Astrocyte of the spinal cord (primary cell): Measurements from ENCODE around the gene CARD10.

Source experiments
- DNase-seq: peaks from one replicate; pipeline ENCODE4 v3.0.0; 2011; ENCODE audit warnings: low read depth, low spot score
- H3K4me3 ChIP-seq: 2 replicates; pipeline ENCODE4 v1.5.1; 2011; ENCODE audit warnings: low read depth, mild to moderate bottlenecking, low read length, moderate library complexity
- in situ Hi-C: cut with HindIII; loops from 2 replicates; pipeline ENCODE4 v1.10.0; 2017; ENCODE audit warnings: low sequenced_read_pairs
- TF ChIP-seq, protein P1 (sequence below): IDR thresholded peaks from 2 replicates; pipeline ENCODE4 v1.5.1; 2012; ENCODE audit warnings: low read depth, mild to moderate bottlenecking, low read length, inconsistent platforms

The CARD10 gene

GRCh38 chr22:37486224-37486845, 32.9 kb downstream of the CARD10 start, which contains the start of gene MFNG:
TSS of gene MFNG (minus strand) at chr22:37486384. CDS start at chr22:37486177, 207 bp downstream.
- in situ Hi-C loops: no loop called here
- no peak within 1 kb of the TSS for H3K4me3 ChIP-seq
- peak; percentile 36 for DNase-seq
- TF ChIP-seq, protein P1, sequence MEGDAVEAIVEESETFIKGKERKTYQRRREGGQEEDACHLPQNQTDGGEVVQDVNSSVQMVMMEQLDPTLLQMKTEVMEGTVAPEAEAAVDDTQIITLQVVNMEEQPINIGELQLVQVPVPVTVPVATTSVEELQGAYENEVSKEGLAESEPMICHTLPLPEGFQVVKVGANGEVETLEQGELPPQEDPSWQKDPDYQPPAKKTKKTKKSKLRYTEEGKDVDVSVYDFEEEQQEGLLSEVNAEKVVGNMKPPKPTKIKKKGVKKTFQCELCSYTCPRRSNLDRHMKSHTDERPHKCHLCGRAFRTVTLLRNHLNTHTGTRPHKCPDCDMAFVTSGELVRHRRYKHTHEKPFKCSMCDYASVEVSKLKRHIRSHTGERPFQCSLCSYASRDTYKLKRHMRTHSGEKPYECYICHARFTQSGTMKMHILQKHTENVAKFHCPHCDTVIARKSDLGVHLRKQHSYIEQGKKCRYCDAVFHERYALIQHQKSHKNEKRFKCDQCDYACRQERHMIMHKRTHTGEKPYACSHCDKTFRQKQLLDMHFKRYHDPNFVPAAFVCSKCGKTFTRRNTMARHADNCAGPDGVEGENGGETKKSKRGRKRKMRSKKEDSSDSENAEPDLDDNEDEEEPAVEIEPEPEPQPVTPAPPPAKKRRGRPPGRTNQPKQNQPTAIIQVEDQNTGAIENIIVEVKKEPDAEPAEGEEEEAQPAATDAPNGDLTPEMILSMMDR: no peak

DNA sequence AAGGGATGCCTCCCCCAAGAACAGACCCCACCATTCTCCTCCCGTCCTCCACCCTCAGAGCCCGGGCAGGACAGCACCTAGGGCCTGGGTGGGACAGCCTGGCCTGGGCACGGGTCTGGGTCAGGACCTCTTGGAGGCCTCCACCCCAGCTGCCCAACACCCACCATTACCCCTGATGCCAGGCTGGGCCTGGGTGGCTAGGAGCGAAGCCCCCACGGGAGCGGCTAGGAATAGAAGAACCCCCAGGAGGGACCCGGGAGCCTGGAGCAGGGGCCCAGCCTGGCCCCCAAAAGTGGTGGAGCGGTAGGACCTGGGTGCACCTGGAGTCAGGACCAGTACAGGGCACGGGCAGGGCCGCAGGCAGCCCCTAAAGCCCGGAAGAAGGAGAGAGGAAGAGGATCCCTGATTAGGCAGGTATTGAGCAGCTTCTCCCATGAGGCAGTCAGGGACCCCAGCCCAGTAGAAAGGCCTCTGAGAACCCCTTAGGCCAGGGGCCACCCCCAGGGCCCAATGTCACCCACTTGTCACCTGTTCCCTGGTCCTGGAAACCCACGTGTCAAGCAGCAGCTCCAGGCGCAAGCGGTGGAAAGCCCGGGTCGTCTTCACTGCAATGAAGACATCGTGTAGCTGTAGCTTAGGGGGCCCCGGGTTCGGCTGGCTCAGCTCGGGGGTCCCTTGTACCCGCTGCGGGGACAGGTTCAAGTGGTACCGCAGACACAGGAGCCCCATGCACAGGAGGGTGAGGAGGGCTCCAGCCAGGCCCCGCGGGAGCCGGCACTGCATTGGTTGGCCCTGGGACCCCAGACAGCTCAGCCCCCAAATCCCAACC, 33.6 kb downstream of the CARD10 start:
- no peak overlapping the region for H3K4me3 ChIP-seq
- in situ Hi-C loops: no loop called here
- no peak for DNase-seq
- TF ChIP-seq, protein P1: no peak

DNA sequence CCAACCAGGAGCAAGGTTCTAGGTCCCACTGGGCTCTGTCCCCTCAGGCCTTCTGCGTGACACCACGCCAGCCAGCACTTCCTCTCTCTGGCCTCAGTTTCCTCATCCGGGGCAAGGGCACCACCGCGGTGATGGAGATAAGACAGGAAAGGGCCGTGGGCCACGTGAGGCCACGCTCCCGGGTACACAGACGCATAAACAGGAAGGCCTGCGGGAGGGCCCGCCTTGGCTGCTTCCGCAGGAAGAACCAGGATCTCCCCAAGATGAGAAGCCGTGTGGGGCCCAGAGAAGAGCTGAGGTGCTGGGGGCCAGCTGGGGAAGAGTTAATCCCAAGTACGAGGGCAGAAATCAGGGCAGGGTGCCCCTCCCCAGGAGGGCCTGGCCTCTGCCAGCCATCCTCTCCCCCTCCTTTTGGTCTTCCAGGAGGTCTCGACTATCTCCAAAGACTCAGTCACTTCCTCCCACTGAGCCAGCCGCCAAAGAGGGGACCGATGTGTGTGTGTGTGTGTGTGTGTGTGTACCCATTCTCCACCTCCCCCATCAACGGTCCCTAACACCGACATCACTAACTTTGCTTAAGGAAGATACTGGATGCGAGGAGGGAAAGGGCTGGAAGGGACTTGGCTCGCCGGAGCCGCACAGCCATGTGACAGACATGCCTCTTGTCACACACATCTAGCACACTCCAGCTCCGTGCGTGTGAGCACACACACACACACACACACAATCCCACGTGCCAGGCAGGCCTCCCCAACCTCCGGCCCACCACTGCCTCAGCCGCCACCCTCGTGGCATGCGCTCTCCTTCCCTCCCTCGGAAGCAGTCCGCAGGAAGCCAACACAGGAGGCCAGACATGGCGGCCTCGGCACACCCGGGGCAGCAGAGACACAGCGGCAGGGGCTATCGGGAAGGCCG, 34.5 kb downstream of the CARD10 start:
- TF ChIP-seq, protein P1: no peak
- DNase-seq: no peak
- in situ Hi-C loops: no loop called here
- no peak overlapping the region for H3K4me3 ChIP-seq

DNA sequence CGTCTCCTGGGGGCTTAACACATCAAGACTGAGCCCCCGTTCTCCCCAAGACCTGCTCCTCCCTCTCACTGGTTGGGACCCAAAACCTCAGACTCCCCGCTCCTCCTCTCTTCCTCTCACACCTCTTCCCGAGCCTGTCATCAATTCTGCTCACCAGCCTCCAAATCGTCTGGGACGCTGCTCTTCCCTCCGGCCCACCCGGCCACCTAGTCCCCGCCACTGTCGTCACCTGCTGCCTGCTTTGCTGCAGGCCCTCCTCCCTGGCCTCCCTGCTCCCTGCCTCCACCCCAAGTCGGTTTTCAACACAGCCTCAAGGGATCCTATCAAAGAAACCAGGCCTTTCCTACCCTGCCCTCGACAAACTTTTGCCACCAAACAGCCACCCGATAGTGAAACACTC, 36.2 kb downstream of the CARD10 start:
- in situ Hi-C loops: no loop called here
- no peak for DNase-seq
- TF ChIP-seq, protein P1: no peak
- no peak overlapping the region for H3K4me3 ChIP-seq

GRCh38 chr22:37482244-37482643, 37.0 kb downstream of the CARD10 start:
- no peak overlapping the region for H3K4me3 ChIP-seq
- in situ Hi-C loops: no loop called here
- no peak for DNase-seq
- TF ChIP-seq, protein P1: no peak

DNA sequence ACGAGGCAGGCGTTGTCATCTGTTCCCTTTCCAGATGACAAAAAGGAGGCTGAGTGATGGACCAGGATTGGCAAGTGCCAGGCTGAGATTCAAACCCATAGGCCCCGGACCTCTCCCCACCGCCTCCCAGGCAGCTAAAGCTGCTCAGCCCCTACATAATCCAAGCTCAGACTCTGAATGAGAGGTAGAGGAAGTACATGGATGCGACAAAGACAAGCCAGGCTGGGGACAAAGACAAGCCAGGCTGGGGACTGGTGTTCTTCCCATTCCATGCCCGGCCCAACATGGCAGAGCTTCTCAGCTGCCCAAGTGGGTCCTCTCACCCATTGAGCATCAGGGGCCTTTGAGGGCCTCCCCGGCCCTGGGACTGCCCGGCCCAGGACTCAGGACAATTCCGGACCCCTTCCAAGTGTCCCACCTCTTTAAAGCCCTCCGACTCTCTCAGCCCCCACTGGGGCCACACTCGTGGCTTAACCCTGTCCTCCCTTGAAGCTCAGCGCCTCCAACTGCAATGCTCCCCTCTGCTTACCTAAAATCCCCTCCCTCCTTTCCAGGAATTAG, 37.8 kb downstream of the CARD10 start:
- in situ Hi-C loops: no loop called here
- H3K4me3 ChIP-seq: no peak overlapping the region
- no peak for DNase-seq
- TF ChIP-seq, protein P1: no peak
